Esophagus (tissue), 2 donors: Measurements from ENCODE around the gene FAM200A. TPM values are rescaled to one million over a fixed set of nuclear protein-coding genes. Genes with fewer than 3 reads are reported as not detected.

Experiments
- H3K27ac ChIP-seq, 2 donors: one replicate each; pipeline ENCODE4 v1.5.1; 2013; ENCODE audit warnings: low read depth in 2 of 2, mild to moderate bottlenecking in 2 of 2, inconsistent platforms in 1 of 2, low read length in 1 of 2, moderate library complexity in 1 of 2
- H3K27me3 ChIP-seq, 2 donors: one replicate each; pipeline ENCODE4 v1.6.1; 2013; ENCODE audit warnings: low read length in 2 of 2, control low read depth in 1 of 2, mild to moderate bottlenecking in 1 of 2; ENCODE audit not compliant: insufficient read depth in 2 of 2, control insufficient read depth in 1 of 2
- H3K36me3 ChIP-seq, 2 donors: one replicate each; pipeline ENCODE4 v1.6.1; 2013; ENCODE audit warnings: low read length in 1 of 2; ENCODE audit not compliant: control insufficient read depth in 2 of 2, insufficient read depth in 2 of 2
- H3K4me1 ChIP-seq, 2 donors: one replicate each; pipeline ENCODE4 v1.6.1; 2013; ENCODE audit warnings: low read length in 1 of 2; ENCODE audit not compliant: control insufficient read depth in 2 of 2, insufficient read depth in 2 of 2
- H3K4me3 ChIP-seq, 2 donors: one replicate each; pipeline ENCODE4 v1.5.1; 2013; ENCODE audit warnings: low read length in 2 of 2, mild to moderate bottlenecking in 2 of 2, low read depth in 1 of 2, moderate library complexity in 1 of 2
- H3K9me3 ChIP-seq, 2 donors: one replicate each; pipeline ENCODE4 v1.6.1; 2013; ENCODE audit warnings: mild to moderate bottlenecking in 2 of 2, low read depth in 1 of 2, low read length in 1 of 2, moderate library complexity in 1 of 2; ENCODE audit not compliant: control insufficient read depth in 2 of 2, insufficient read depth in 1 of 2
- WGBS, 2 donors: extraction: QIAGEN DNeasy Blood & Tissue Kit; methylation state at CpG; one replicate each; pipeline ENCODE4 v1.1.7; 2013; 5-methylcytosine and 5-hydroxymethylcytosine counted together
- polyA plus RNA-seq, 2 donors: library from polyadenylated mRNA; stranded (reverse); fragments of 200-250 nt; gene quantifications; one replicate each; pipeline ENCODE4 v1.2.3, GENCODE V29; 2013
- donor health status: healthy with polysubstance abuse.
- donor health status: Bipolar disorder and iron deficiency.

FAM200A gene
- polyA plus RNA-seq, 2 donors, result 2.8 to 3.8 TPM

DNA sequence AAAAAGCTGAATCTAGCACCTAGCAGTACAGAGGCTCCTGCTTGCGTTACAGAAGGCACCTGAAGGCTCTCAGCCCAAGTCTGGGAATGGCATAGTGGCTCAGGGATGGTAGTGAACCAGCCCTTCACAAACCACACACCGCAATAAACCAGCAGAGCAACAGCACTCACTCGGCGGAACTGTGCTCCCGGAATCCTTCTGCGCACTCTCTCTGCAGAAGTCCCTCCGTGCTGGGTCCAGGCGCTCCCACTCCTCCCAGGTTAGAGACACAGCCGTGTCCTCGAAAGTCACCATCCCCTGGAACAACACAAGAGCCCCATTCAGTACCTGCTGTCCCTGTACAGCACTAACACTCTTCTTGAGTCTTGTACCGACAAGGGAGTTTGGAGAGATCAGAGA, 53.4 kb downstream of the FAM200A start:
- H3K4me1 ChIP-seq, result peaks cover 3 to 5% of the 10 kb centered on the region in 2 donors
- H3K27me3 ChIP-seq, result no peaks in the 10 kb centered on the region
- peak overlapping the region in 1 of 2 donors; percentile 36 for H3K27ac ChIP-seq
- H3K9me3 ChIP-seq, result peaks cover 7 to 14% of the 10 kb centered on the region in 2 donors
- H3K36me3 ChIP-seq, result peaks cover 15% of the 10 kb centered on the region in 2 donors
- peak overlapping the region; percentile 26 to 99 for H3K4me3 ChIP-seq
- WGBS, 2 donors, result 63 to 71% methylated on average over 11 of the region's 11 CpGs

- Histone ChIP-seq H3K4me1 (peaks cover 3 to 5% of the 10 kb centered on the region in 2 donors), H3K9me3 (peaks cover 7 to 15% of the 10 kb centered on the region in 2 donors), H3K4me3 (peak overlapping the region; percentile 26 to 99), H3K27me3 (no peaks in the 10 kb centered on the region), H3K27ac (no peak overlapping the region), H3K36me3 (peaks cover 18 to 19% of the 10 kb centered on the region in 2 donors)
- 78 to 79% methylated on average over 6 of the region's 6 CpGs for WGBS, 2 donors
Observed at GRCh38 chr7:99497766-99498545, 54.0 kb downstream of the FAM200A start.

Other genes starting within 250 kb of the FAM200A start
- 100 to 1,000 TPM; 150 to 209 TPM for gene ARPC1A, start 226.2 kb downstream of the FAM200A start, polyA plus RNA-seq
- gene ARPC1B, start 177.4 kb downstream of the FAM200A start, polyA plus RNA-seq, result 10 to 100 TPM; 18.0 to 55.7 TPM
- 100 to 1,000 TPM; 110 to 182 TPM for gene PDAP1, start 143.5 kb downstream of the FAM200A start, polyA plus RNA-seq
- gene BUD31, start 143.1 kb downstream of the FAM200A start, polyA plus RNA-seq, result 100 to 1,000 TPM in 1 of 2 donors, 10 to 100 TPM in 1; 93.8 to 100 TPM
- 1 to 10 TPM; 3.2 to 3.6 TPM for gene PTCD1, start 113.3 kb downstream of the FAM200A start, polyA plus RNA-seq
- 10 to 100 TPM; 22.5 to 24.3 TPM for gene CPSF4, start 113.2 kb downstream of the FAM200A start, polyA plus RNA-seq
- gene ATP5MF, start 85.9 kb downstream of the FAM200A start, polyA plus RNA-seq, result 1,000 to 10,000 TPM; 1,217 to 1,445 TPM
- gene ZNF789, start 79.2 kb downstream of the FAM200A start, polyA plus RNA-seq, result 10 to 100 TPM in 1 of 2 donors, 1 to 10 TPM in 1; 4.7 to 11.3 TPM
- gene ZNF394, start 51.8 kb downstream of the FAM200A start, polyA plus RNA-seq, result 10 to 100 TPM; 15.2 to 19.8 TPM
- gene ZKSCAN5, start 47.5 kb downstream of the FAM200A start, polyA plus RNA-seq, result 1 to 10 TPM; 2.2 to 2.5 TPM
- gene ZNF655, start 6.5 kb upstream of the FAM200A start, polyA plus RNA-seq, result 10 to 100 TPM; 56.9 to 80.5 TPM
- under 1 TPM; 0.66 to 0.96 TPM for gene TMEM225B, start 46.2 kb upstream of the FAM200A start, polyA plus RNA-seq
- gene ZSCAN25, start 64.8 kb upstream of the FAM200A start, polyA plus RNA-seq, result 1 to 10 TPM; 4.4 to 4.5 TPM
- gene CYP3A5, start 127.9 kb upstream of the FAM200A start, polyA plus RNA-seq, result 10 to 100 TPM; 16.1 to 51.2 TPM
- gene CYP3A7, start 183.1 kb upstream of the FAM200A start, polyA plus RNA-seq, result under 1 TPM in 1 of 2 donors, not detected in 1; 0.02 TPM
- gene CYP3A4, start 232.1 kb upstream of the FAM200A start, polyA plus RNA-seq, result under 1 TPM; 0.16 to 0.20 TPM